Sigmoid colon (tissue), 7 donors: ENCODE measurements around the gene RAMAC. TPM values are rescaled to one million over a fixed set of nuclear protein-coding genes. Genes with fewer than 3 reads are reported as not detected.

ENCODE experiments used
- DNase-seq: peaks from one replicate; pipeline ENCODE4 v3.0.0-alpha.2; 2019
- H3K27ac ChIP-seq, 4 donors: fragments of 200-600 bp; sonication (generic); one replicate each; pipeline ENCODE4 v1.5.1; 2016 to 2019; ENCODE audit warnings: mild to moderate bottlenecking in 1 of 4
- H3K27me3 ChIP-seq, 3 donors: fragments of 200-600 bp; sonication (generic); one replicate each; pipeline ENCODE4 v1.5.1; 2019; ENCODE audit warnings: mild to moderate bottlenecking in 1 of 3
- H3K36me3 ChIP-seq, 4 donors: fragments of 200-600 bp; sonication (generic); one replicate each; pipeline ENCODE4 v1.5.1; 2016 to 2019
- H3K4me1 ChIP-seq, 4 donors: fragments of 200-600 bp; sonication (generic); one replicate each; pipeline ENCODE4 v1.5.1; 2017 to 2019
- H3K4me3 ChIP-seq, 4 donors: fragments of 200-600 bp; sonication (generic); one replicate each; pipeline ENCODE4 v1.5.1; 2017 to 2019; ENCODE audit warnings: mild to moderate bottlenecking in 2 of 4, moderate library complexity in 1 of 4
- H3K9me3 ChIP-seq, 4 donors: fragments of 200-600 bp in 3 of 4; sonication (generic) in 3 of 4; one replicate each; pipeline versions ENCODE4 v1.5.1 to v1.6.1; 2013 to 2019
- CTCF ChIP-seq, 4 experiments: fragments of 450-650 bp in 3 of 4; fragments of 200-600 bp in 1 of 4; IDR thresholded peaks; one replicate each; pipeline ENCODE4 v1.5.1; 2016 to 2019; ENCODE audit warnings: antibody characterized with exemption in 4 of 4, mild to moderate bottlenecking in 3 of 4, moderate library complexity in 2 of 4
- EP300 ChIP-seq, 4 donors: sonication (generic); formaldehyde crosslinking; IDR thresholded peaks; one replicate each; pipeline ENCODE4 v1.6.1; 2017; ENCODE audit warnings: antibody characterized with exemption in 4 of 4
- POLR2A ChIP-seq, 2 donors: fragments of 450-650 bp; IDR thresholded peaks; one replicate each; pipeline ENCODE4 v1.6.1; 2016; ENCODE audit warnings: antibody characterized with exemption in 2 of 2, mild to moderate bottlenecking in 2 of 2, moderate library complexity in 2 of 2
- POLR2AphosphoS5 ChIP-seq, 4 donors: sonication (generic); formaldehyde crosslinking; IDR thresholded peaks; one replicate each; pipeline ENCODE4 v1.6.1; 2017; ENCODE audit warnings: antibody characterized with exemption in 4 of 4
- WGBS, 2 donors: extraction: QIAGEN DNeasy Blood & Tissue Kit; methylation state at CpG; one replicate each; pipeline ENCODE4 v1.1.7; 2013; 5-methylcytosine and 5-hydroxymethylcytosine counted together
- intact Hi-C: fragments of 100-400 bp; cut with DNase I; formaldehyde crosslinking; loops from one replicate; pipeline ENCODE4 v1.15.1; 2023
- polyA plus RNA-seq, 3 donors: library from polyadenylated mRNA; stranded (reverse); fragments of 200-250 nt; gene quantifications; one replicate each; pipeline ENCODE4 v1.2.3, GENCODE V29; 2013
- total RNA-seq, 4 donors: library from RNA; depleted of rRNA; stranded (reverse); fragments of >200 nt; gene quantifications; one replicate each; pipeline ENCODE4 v1.1.0, GENCODE V29; 2016
- donor health status: healthy with polysubstance abuse.
- donor health status: Bipolar disorder and iron deficiency.
- donor health status: healthy.

Gene RAMAC
- total and polyA plus RNA-seq, 7 donors: 10.8 to 40.2 (median 19.8) TPM

DNA sequence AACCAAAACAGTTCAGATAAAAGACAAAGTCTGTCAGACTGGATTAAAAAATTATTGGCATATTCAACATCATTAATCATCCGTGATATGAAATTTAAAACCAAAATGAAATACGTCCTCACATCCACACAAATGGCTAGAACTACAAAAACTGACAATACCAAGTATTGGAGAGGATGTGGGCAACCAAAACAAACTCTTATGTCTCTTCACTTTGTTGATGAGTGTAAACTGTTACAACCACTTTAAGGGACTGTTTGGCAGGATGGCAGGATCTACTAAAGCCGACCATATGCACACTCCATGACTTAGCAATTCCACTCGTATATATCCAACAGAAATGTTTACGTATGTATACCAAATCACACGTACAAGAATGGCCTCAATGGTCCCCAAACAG, 50.2 kb downstream of the RAMAC start:
- intact Hi-C loops: no loop called here
- 92 to 94% methylated on average over 6 of the region's 6 CpGs for WGBS, 2 donors
- H3K9me3 ChIP-seq: no peaks in the 10 kb centered on the region
- no peaks in the 10 kb centered on the region for H3K27me3 ChIP-seq
- H3K4me3 ChIP-seq: no peak overlapping the region
- TF ChIP-seq POLR2A (IDR thresholded peaks at IDR 0.05) (no peak), POLR2AphosphoS5 (IDR thresholded peaks at IDR 0.05) (no peak), CTCF (IDR thresholded peaks at IDR 0.05) (no peak), EP300 (IDR thresholded peaks at IDR 0.05) (no peak)
- H3K36me3 ChIP-seq: peaks cover 9 to 25% (median 12%) of the 10 kb centered on the region in 4 donors
- H3K4me1 ChIP-seq: no peaks in the 10 kb centered on the region
- H3K27ac ChIP-seq: no peak overlapping the region
- DNase-seq: no peak

DNA sequence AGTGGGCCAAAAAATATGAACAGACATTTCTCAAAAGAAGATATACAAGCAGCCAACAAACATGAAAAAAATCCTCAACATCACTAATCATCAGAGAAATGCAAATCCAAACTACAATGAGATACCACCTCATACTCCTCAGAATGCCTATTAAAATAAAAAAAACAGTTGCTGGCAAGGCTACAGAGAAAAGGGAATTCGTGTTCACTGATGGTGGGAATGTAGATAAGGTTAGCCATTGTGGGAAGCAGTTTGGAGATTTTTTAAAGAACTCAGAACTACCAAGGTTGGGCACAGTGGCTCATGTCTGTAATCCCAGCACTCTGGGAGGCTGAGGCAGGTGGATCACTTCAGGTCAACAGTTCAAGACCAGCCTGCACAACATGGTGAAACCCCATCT, 53.2 kb downstream of the RAMAC start:
- intact Hi-C loops: no loop called here
- TF ChIP-seq POLR2A (IDR thresholded peaks at IDR 0.05) (no peak), EP300 (IDR thresholded peaks at IDR 0.05) (no peak), POLR2AphosphoS5 (IDR thresholded peaks at IDR 0.05) (no peak), CTCF (IDR thresholded peaks at IDR 0.05) (no peak)
- WGBS, 2 donors: 42 to 79% methylated on average over 1 of the region's 1 CpG
- Histone ChIP-seq H3K4me3 (no peak overlapping the region), H3K27ac (no peak overlapping the region), H3K4me1 (no peaks in the 10 kb centered on the region), H3K36me3 (peaks cover 10 to 29% (median 17%) of the 10 kb centered on the region in 4 donors), H3K27me3 (no peaks in the 10 kb centered on the region), H3K9me3 (no peaks in the 10 kb centered on the region)
- no peak for DNase-seq

Other genes with a start within 250 kb of the RAMAC start
- gene FSD2, start 180.1 kb upstream of the RAMAC start, total RNA-seq: not detected
- gene FSD2, start 180.1 kb upstream of the RAMAC start, polyA plus RNA-seq: not detected
- 10 to 100 TPM in 1 of 4 donors, 1 to 10 TPM in 3; 7.6 to 10.5 (median 9.0) TPM for gene WHAMM, start 176.6 kb upstream of the RAMAC start, total RNA-seq
- 1 to 10 TPM; 4.4 to 6.3 (median 4.8) TPM for gene WHAMM, start 176.6 kb upstream of the RAMAC start, polyA plus RNA-seq
- gene HOMER2, start 33.5 kb upstream of the RAMAC start, total RNA-seq: 10 to 100 TPM in 3 of 4 donors, 1 to 10 TPM in 1; 7.1 to 16.8 (median 14.0) TPM
- 1 to 10 TPM in 1 of 3 donors, under 1 TPM in 2; under 0.01 to 2.0 (median 0.69) TPM for gene HOMER2, start 33.5 kb upstream of the RAMAC start, polyA plus RNA-seq
- gene C15orf40, start 25.4 kb downstream of the RAMAC start, total RNA-seq: 10 to 100 TPM in 3 of 4 donors, 1 to 10 TPM in 1; 9.1 to 14.6 (median 12.0) TPM
- 10 to 100 TPM; 21.3 to 26.1 (median 23.4) TPM for gene C15orf40, start 25.4 kb downstream of the RAMAC start, polyA plus RNA-seq
- 10 to 100 TPM; 64.2 to 82.4 (median 71.3) TPM for gene BTBD1, start 81.0 kb downstream of the RAMAC start, total RNA-seq
- gene BTBD1, start 81.0 kb downstream of the RAMAC start, polyA plus RNA-seq: 10 to 100 TPM; 32.1 to 59.9 (median 39.0) TPM
- 1 to 10 TPM; 2.6 to 7.5 (median 4.6) TPM for gene TM6SF1, start 121.4 kb downstream of the RAMAC start, total RNA-seq
- 1 to 10 TPM; 1.2 to 3.7 (median 2.6) TPM for gene TM6SF1, start 121.4 kb downstream of the RAMAC start, polyA plus RNA-seq
- gene HDGFL3, start 221.6 kb downstream of the RAMAC start, total RNA-seq: 10 to 100 TPM; 58.0 to 83.6 (median 66.9) TPM
- gene HDGFL3, start 221.6 kb downstream of the RAMAC start, polyA plus RNA-seq: 10 to 100 TPM in 2 of 3 donors, 1 to 10 TPM in 1; 2.1 to 13.2 (median 10.0) TPM